Measurements from ENCODE around the gene P2RX1.

P2RX1 gene

DNA sequence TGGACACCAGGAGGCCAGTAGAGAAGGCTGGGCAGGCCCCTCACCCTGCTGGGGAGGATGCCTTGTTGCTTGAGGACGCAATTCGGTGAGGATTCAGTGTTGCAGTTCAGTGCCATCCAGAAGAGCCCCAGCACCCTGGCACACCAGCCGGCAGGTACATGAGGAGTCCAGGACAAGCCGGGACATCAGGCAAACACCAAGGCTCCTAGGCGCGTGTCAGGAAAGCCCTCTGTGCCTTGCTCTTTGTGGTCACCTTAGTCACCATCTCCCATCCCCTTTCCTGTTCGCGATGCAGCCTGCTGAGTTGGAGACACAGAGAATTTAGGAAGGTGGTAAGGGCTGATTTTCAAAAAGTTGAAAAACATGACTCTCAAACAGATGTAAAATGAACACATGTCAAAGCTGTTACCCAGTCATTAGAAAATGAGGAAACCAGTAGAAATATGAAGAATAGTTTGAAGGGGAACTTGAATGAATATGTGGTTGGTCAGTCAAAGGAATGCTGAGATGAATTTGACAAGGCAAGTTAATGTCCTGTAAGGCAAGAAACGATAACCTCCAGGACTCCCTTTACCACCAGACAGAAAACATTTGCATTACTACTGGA, 67.9 kb downstream of the P2RX1 start:
- FAIRE-seq, result no peak

DNA sequence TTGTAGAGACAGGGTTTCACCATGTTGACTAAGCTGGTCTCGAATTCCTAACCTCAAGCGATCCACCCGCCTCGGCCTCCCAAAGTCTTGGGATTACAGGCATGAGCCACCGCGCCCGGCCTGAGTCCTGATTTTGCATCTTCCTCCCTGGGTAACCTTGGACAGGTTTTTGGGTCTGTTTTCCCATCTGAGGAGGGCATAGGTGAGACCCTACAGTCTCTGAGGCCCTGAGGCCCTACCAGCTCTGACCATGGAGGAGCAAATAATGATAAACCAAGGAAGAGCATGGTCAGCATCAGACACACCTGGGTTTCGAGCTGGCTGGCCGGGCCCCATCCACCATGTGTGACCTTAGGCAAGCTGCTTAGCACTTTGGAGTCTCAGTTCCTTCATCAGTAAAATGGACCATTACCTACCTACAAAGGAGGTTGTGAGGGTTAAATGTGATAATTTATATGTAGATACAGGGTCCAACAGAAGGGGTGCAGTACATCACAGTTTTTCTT, 69.0 kb downstream of the P2RX1 start:
- no peak for FAIRE-seq

Data from endometrium (tissue), 2 donors.